ENCODE data around the gene RTN4RL1.

RTN4RL1 gene

GRCh38 chr17:2025220-2025621, at the start of gene RTN4RL1:
TSS of gene RTN4RL1 (minus strand) at chr17:2025334. CDS start at chr17:2024865, 469 bp downstream.
- DNase-seq (ENCODE audit: low read depth): peak; percentile 51

GRCh38 chr17:2074919-2075318, 49.8 kb upstream of the RTN4RL1 start:
- no peak for DNase-seq (ENCODE audit: low read depth)

- no peak for DNase-seq (ENCODE audit: low read depth)
Measured at GRCh38 chr17:2071455-2072281, 46.5 kb upstream of the RTN4RL1 start.

- no peak for DNase-seq (ENCODE audit: low read depth)
Measured at GRCh38 chr17:2071024-2071385, 45.9 kb upstream of the RTN4RL1 start.

GRCh38 chr17:2070241-2071023, 45.3 kb upstream of the RTN4RL1 start:
- no peak for DNase-seq (ENCODE audit: low read depth)

GRCh38 chr17:2068519-2069051, 43.5 kb upstream of the RTN4RL1 start:
- no peak for DNase-seq (ENCODE audit: low read depth)

GRCh38 chr17:2068031-2068518, 42.9 kb upstream of the RTN4RL1 start:
- no peak for DNase-seq (ENCODE audit: low read depth)

GRCh38 chr17:2067608-2068024, 42.5 kb upstream of the RTN4RL1 start:
- DNase-seq (ENCODE audit: low read depth): no peak

GRCh38 chr17:2067048-2067561, 42.0 kb upstream of the RTN4RL1 start:
- DNase-seq (ENCODE audit: low read depth): no peak

- DNase-seq (ENCODE audit: low read depth): no peak
Measured at GRCh38 chr17:2065949-2066400, 40.8 kb upstream of the RTN4RL1 start.

GRCh38 chr17:2064980-2065785, 40.0 kb upstream of the RTN4RL1 start:
- DNase-seq (ENCODE audit: low read depth): no peak

- DNase-seq (ENCODE audit: low read depth): no peak
Measured at GRCh38 chr17:2064520-2064971, 39.4 kb upstream of the RTN4RL1 start.

- no peak for DNase-seq (ENCODE audit: low read depth)
Measured at GRCh38 chr17:2064147-2064489, 39.0 kb upstream of the RTN4RL1 start.

GRCh38 chr17:2063261-2064146, 38.4 kb upstream of the RTN4RL1 start:
- no peak for DNase-seq (ENCODE audit: low read depth)

GRCh38 chr17:2062571-2063183, 37.5 kb upstream of the RTN4RL1 start:
- no peak for DNase-seq (ENCODE audit: low read depth)

- no peak for DNase-seq (ENCODE audit: low read depth)
Measured at GRCh38 chr17:2061441-2061958, 36.4 kb upstream of the RTN4RL1 start.

- no peak for DNase-seq (ENCODE audit: low read depth)
Measured at GRCh38 chr17:2060681-2061440, 35.7 kb upstream of the RTN4RL1 start.

- DNase-seq (ENCODE audit: low read depth): no peak
Measured at GRCh38 chr17:2060385-2060658, 35.2 kb upstream of the RTN4RL1 start.

Measured in stimulated activated CD8-positive, alpha-beta memory T cell treated with anti-CD3 and anti-CD28 coated beads, Interleukin-15, amount 100 ng/mL, for 1 hour (primary cell).